GM12891 (cell line): ENCODE results near the gene APOA4.

Experiments used
- PAX5 ChIP-seq: IDR thresholded peaks from 2 replicates; pipeline ENCODE4 v1.6.1; 2011; ENCODE audit warnings: low read length, moderate library complexity, mild to moderate bottlenecking; ENCODE audit not compliant: insufficient read depth, severe bottlenecking
- POLR2A ChIP-seq: IDR thresholded peaks from 2 replicates; pipeline ENCODE4 v1.6.1; 2011; ENCODE audit warnings: low read depth, low read length, control low read depth
- POLR2AphosphoS5 ChIP-seq: IDR thresholded peaks from 2 replicates; pipeline ENCODE4 v1.6.1; 2011; ENCODE audit warnings: low read depth, low read length, control low read depth
- SPI1 ChIP-seq: IDR thresholded peaks from 2 replicates; pipeline ENCODE4 v1.6.1; 2011; ENCODE audit warnings: low read depth, low read length, control low read depth
- TAF1 ChIP-seq: IDR thresholded peaks from 2 replicates; pipeline ENCODE4 v1.6.1; 2011; ENCODE audit warnings: low read depth, low read length, control low read depth

- TF ChIP-seq POLR2A = no peak
- TF ChIP-seq PAX5 = no peak
- TF ChIP-seq POLR2AphosphoS5 = no peak
- TF ChIP-seq TAF1 = no peak
- TF ChIP-seq SPI1 = no peak
Measured at GRCh38 chr11:116857936-116858335, 34.8 kb upstream of the APOA4 start.
